Measurements from ENCODE around the gene HOXA3. TPM values are rescaled to one million over a fixed set of nuclear protein-coding genes. Genes with fewer than 3 reads are reported as not detected.

Gene HOXA3
- total RNA-seq, 1 donor from 2014 or later, result 8.7 TPM

GRCh38 chr7:27126596-27127327 lies 25.6 kb downstream of the HOXA3 start:
- no peak for DNase-seq

GRCh38 chr7:27125986-27126394 lies 26.4 kb downstream of the HOXA3 start:
- intact Hi-C loops (cut with DNase I), result no loop called here
- Histone ChIP-seq H3K4me3 (no peak overlapping the region), H3K4me1 (peaks cover 22% of the 10 kb centered on the region), H3K9me3 (no peaks in the 10 kb centered on the region), H3K36me3 (no peaks in the 10 kb centered on the region), H3K27me3 (peaks cover 5% of the 10 kb centered on the region), H3K27ac (peak overlapping the region; percentile 89)
- no peak for DNase-seq
- ATAC-seq, result no peak
- TF ChIP-seq, protein P1, sequence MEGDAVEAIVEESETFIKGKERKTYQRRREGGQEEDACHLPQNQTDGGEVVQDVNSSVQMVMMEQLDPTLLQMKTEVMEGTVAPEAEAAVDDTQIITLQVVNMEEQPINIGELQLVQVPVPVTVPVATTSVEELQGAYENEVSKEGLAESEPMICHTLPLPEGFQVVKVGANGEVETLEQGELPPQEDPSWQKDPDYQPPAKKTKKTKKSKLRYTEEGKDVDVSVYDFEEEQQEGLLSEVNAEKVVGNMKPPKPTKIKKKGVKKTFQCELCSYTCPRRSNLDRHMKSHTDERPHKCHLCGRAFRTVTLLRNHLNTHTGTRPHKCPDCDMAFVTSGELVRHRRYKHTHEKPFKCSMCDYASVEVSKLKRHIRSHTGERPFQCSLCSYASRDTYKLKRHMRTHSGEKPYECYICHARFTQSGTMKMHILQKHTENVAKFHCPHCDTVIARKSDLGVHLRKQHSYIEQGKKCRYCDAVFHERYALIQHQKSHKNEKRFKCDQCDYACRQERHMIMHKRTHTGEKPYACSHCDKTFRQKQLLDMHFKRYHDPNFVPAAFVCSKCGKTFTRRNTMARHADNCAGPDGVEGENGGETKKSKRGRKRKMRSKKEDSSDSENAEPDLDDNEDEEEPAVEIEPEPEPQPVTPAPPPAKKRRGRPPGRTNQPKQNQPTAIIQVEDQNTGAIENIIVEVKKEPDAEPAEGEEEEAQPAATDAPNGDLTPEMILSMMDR (IDR thresholded peaks at IDR 0.05), result no peak

More at GRCh38 chr7:27126596-27127327, 25.6 kb downstream of the HOXA3 start:
- peaks cover 5% of the 10 kb centered on the region for H3K27me3 ChIP-seq
- no peak overlapping the region for H3K4me3 ChIP-seq
- H3K4me1 ChIP-seq, result peaks cover 28% of the 10 kb centered on the region
- no peaks in the 10 kb centered on the region for H3K36me3 ChIP-seq
- peak overlapping the region; percentile 89 for H3K27ac ChIP-seq
- ATAC-seq, result no peak
- H3K9me3 ChIP-seq, result no peaks in the 10 kb centered on the region
- TF ChIP-seq, protein P1 (IDR thresholded peaks at IDR 0.05), result no peak
- intact Hi-C loops (cut with DNase I), result no loop called here

DNA sequence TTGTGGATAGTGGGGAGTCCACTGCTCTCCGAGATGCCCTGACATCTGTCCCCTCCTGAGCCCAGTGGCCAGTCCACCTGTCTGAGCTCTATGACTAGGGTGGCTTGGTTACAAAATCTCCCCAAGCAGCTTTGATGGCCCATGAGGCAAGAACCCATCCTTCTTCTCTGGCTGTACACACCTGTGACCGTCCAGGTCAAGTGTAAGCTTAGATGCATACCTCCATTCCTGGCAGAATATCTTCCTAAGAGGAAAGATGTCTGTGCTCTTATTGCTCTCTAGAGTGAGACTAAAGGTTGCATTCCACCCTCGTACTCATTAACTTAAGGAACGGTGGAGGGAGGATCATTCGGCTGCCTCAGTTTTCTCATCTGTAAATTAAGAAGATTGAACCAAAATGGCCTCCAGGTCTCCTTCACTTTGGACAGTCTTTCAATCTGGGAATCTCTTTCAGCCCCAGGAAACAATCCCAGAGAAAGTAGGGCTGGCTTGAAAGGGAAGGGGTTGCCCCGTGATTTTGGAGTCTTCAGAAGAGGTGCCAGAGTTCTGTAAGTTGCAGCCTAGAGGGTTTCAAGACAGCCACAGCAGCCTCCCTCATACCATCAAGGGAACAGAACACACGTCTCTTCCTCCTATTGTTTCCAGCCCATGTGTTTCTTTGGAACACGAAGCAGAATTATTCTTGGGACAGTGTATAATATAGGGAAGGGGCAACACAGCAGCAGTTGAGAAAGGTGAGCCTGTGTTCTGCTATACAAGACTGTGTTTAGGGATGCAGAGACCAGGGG lies 27.3 kb downstream of the HOXA3 start:
- Histone ChIP-seq H3K9me3 (no peaks in the 10 kb centered on the region), H3K4me1 (peaks cover 23% of the 10 kb centered on the region), H3K27me3 (peaks cover 5% of the 10 kb centered on the region), H3K27ac (peak overlapping the region; percentile 89), H3K4me3 (peak overlapping the region; percentile 45), H3K36me3 (no peaks in the 10 kb centered on the region)
- DNase-seq (no peak), ATAC-seq (no peak)
- intact Hi-C loops (cut with DNase I), result loop anchor here (5.0 kb wide), 1 partner anchor 268 kb away; no protein-coding TSS in a partner anchor
- TF ChIP-seq, protein P1 (IDR thresholded peaks at IDR 0.05), result no peak

DNA sequence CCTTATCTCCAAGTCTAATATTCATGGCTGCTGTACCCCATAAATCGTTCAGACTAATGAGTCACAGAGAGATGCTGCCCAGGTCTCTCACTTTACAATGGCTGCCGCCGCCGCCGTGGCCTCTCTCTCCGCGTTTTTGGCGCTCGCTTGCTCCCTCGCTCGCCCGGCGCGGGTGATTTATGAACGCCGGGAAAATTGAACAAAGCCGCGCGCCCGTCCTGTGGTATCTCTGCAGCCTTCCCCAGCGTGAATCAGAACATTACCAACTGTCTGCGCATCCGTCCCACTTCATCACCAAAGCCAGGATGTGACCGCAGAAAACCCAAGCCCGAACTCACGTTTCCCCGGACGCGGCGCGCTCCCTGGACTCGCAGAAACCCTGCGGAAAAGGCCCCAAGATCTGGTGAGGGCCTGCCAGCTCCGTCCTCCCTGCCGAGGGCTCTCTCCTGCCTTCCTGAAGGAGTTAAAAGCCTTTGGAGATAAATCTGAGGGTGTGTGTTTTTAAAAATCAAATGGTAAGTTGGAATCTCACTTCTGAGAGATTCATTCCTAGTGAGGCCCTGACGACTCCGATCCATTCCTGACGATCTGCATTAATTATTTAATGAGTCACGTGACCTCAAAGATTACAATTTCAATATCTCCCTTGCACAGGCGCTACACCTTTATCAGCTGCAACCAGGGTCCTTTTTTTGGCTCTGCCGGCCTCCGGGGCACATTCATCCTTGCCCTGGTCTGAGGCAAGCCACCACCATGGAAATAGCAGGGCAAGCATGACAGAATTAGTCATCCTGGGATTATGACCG lies 28.1 kb downstream of the HOXA3 start:
- no peaks in the 10 kb centered on the region for H3K9me3 ChIP-seq
- ATAC-seq (peak; percentile 6), DNase-seq (no peak)
- TF ChIP-seq, protein P1 (IDR thresholded peaks at IDR 0.05), result no peak
- H3K4me1 ChIP-seq, result peaks cover 28% of the 10 kb centered on the region
- peak overlapping the region; percentile 45 for H3K4me3 ChIP-seq
- no peaks in the 10 kb centered on the region for H3K36me3 ChIP-seq
- H3K27me3 ChIP-seq, result peaks cover 5% of the 10 kb centered on the region
- intact Hi-C loops (cut with DNase I), result loop anchor here (5.0 kb wide), 1 partner anchor 267 kb away; no protein-coding TSS in a partner anchor
- peak overlapping the region; percentile 89 for H3K27ac ChIP-seq

DNA sequence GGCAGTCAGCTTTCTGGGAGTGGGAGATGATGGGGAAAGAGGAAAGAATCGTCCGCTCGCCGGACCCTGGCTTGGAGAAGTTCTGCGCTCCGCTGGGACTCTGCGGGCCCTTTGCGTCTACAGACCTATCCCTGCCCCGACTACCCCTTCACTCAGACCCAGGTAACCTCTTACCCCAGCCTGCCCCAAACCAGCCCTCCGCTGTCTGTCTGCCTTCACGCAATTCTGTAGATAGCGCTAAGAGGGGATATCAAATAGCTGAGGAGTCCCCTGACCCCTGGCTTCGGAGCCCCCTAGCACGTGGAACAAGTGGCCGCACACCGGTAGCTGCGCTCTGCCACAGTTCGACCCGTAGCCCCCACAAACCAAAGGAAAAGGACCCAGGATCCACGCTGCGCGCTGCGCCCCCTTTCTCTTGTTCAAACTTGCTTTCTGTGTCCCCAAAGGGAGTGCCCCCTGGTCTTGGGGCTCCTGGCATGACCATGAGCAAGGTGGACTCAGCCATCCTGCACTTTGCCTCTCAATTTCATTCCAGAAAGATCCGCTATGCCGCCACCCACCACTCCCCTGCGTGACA lies 28.8 kb downstream of the HOXA3 start:
- Histone ChIP-seq H3K27ac (peak overlapping the region; percentile 89), H3K27me3 (peaks cover 5% of the 10 kb centered on the region), H3K4me1 (peaks cover 29% of the 10 kb centered on the region), H3K9me3 (no peaks in the 10 kb centered on the region), H3K4me3 (peak overlapping the region; percentile 45), H3K36me3 (no peaks in the 10 kb centered on the region)
- intact Hi-C loops (cut with DNase I), result loop anchor here (5.0 kb wide), 1 partner anchor 266 kb away; no protein-coding TSS in a partner anchor
- ATAC-seq (no peak), DNase-seq (no peak)
- TF ChIP-seq, protein P1 (IDR thresholded peaks at IDR 0.05), result no peak

All from upper lobe of right lung (tissue), 1 donor.